BE2C (cell line): ENCODE data around the gene CPED1.

Source experiments
- DNase-seq: peaks from one replicate; pipeline ENCODE4 v3.0.0-alpha.2; 2020
- H3K27me3 ChIP-seq: fragments of 250-450 bp; sonication (Bioruptor Pico); 2 replicates; pipeline ENCODE4 v1.5.1; 2020; ENCODE audit warnings: mild to moderate bottlenecking
- H3K36me3 ChIP-seq: fragments of 250-450 bp; sonication (Bioruptor Pico); 2 replicates; pipeline ENCODE4 v1.5.1; 2020; ENCODE audit warnings: mild to moderate bottlenecking
- H3K4me1 ChIP-seq: fragments of 250-450 bp; sonication (Bioruptor Pico); 2 replicates; pipeline ENCODE4 v1.5.1; 2020
- H3K4me3 ChIP-seq: 2 replicates; pipeline ENCODE4 v1.5.1; 2011; ENCODE audit warnings: low read depth, low read length
- H3K9me3 ChIP-seq: fragments of 250-450 bp; sonication (Bioruptor Pico); 2 replicates; pipeline ENCODE4 v1.5.1; 2020
- TF ChIP-seq, protein P1 (sequence below): IDR thresholded peaks from 2 replicates; pipeline ENCODE4 v1.5.1; 2012; ENCODE audit warnings: mild to moderate bottlenecking, low read depth, low read length

Gene CPED1

DNA sequence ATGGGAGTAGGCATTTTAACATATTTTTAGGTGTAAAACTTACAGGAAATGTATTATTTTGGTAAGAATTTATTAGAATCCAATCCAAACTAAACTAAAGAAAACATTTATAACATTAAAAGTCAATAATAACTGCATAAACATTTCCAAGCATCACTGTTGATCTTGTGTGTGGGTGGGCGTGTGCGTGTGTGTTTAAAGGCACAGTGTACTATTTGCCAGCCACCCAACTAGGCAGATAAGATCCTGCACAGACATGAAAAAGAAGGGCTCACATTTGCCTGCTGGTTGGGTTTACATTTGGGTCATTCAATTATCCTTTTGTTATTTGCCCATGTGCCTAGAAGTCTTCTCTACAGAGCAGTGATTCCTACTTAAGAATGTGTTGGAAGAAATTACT, 309.3 kb downstream of the CPED1 start:
- H3K4me1 ChIP-seq = no peaks in the 10 kb centered on the region
- TF ChIP-seq, protein P1, sequence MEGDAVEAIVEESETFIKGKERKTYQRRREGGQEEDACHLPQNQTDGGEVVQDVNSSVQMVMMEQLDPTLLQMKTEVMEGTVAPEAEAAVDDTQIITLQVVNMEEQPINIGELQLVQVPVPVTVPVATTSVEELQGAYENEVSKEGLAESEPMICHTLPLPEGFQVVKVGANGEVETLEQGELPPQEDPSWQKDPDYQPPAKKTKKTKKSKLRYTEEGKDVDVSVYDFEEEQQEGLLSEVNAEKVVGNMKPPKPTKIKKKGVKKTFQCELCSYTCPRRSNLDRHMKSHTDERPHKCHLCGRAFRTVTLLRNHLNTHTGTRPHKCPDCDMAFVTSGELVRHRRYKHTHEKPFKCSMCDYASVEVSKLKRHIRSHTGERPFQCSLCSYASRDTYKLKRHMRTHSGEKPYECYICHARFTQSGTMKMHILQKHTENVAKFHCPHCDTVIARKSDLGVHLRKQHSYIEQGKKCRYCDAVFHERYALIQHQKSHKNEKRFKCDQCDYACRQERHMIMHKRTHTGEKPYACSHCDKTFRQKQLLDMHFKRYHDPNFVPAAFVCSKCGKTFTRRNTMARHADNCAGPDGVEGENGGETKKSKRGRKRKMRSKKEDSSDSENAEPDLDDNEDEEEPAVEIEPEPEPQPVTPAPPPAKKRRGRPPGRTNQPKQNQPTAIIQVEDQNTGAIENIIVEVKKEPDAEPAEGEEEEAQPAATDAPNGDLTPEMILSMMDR = no peak
- no peaks in the 10 kb centered on the region; the same call in 1 of the 2 replicates for H3K27me3 ChIP-seq
- no peaks in the 10 kb centered on the region for H3K36me3 ChIP-seq
- no peaks in the 10 kb centered on the region for H3K9me3 ChIP-seq
- DNase-seq = no peak
- H3K4me3 ChIP-seq = no peak overlapping the region

- Histone ChIP-seq H3K27me3 (no peaks in the 10 kb centered on the region; the same call in none of the 2 replicates), H3K36me3 (no peaks in the 10 kb centered on the region), H3K4me3 (no peak overlapping the region), H3K4me1 (no peaks in the 10 kb centered on the region), H3K9me3 (no peaks in the 10 kb centered on the region)
- DNase-seq = no peak
- TF ChIP-seq, protein P1 = no peak
Measured at GRCh38 chr7:121298831-121299239, 310.3 kb downstream of the CPED1 start.

GRCh38 chr7:121300685-121301420, 312.3 kb downstream of the CPED1 start:
- H3K36me3 ChIP-seq = no peaks in the 10 kb centered on the region
- TF ChIP-seq, protein P1 = no peak
- H3K4me1 ChIP-seq = no peaks in the 10 kb centered on the region
- DNase-seq = no peak
- no peak overlapping the region for H3K4me3 ChIP-seq
- H3K9me3 ChIP-seq = no peaks in the 10 kb centered on the region
- peaks cover 1% of the 10 kb centered on the region for H3K27me3 ChIP-seq

DNA sequence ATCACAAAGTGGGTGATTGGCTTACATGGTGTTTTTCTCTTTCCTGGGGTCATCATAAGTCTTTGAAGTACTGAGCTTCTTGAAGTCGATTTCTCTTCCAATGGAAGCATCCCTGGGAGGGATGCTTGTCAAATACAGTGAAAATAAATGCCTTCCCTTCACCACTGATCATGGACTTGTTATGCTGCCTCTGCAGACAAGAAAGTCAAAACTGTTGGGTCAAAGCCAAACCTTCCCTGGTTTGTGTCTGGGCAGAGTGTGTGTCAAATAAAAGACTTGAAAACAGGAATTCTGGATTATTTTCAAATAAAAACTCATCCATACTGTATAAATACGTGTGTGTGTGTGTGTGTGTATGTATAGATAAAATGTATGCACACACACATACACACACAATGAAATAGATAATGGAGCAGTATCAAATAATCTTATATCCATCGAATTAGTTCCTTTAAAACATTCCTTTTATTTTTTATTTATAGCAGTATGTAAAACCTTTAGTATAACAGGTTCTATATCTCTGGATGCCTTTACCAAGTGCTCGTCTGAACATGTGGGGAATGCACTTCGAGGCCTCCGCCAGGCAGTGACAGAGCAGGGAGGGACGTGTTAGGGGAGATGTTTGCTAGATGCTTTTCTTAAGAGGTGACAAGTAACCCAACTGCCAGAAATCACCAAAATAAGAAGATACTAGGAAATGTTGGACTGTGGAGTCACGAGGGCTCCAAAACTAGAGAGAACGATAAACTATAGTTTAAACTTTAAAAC, 313.1 kb downstream of the CPED1 start:
- DNase-seq = no peak
- Histone ChIP-seq H3K36me3 (no peaks in the 10 kb centered on the region), H3K4me3 (no peak overlapping the region), H3K9me3 (no peaks in the 10 kb centered on the region), H3K27me3 (peaks cover 9% of the 10 kb centered on the region), H3K4me1 (no peaks in the 10 kb centered on the region)
- TF ChIP-seq, protein P1 = no peak

GRCh38 chr7:121302214-121302745, 313.8 kb downstream of the CPED1 start:
- DNase-seq = no peak
- Histone ChIP-seq H3K4me3 (no peak overlapping the region), H3K36me3 (no peaks in the 10 kb centered on the region), H3K27me3 (peaks cover 15% of the 10 kb centered on the region), H3K9me3 (no peaks in the 10 kb centered on the region), H3K4me1 (no peaks in the 10 kb centered on the region)
- TF ChIP-seq, protein P1 = no peak
